Thyroid gland (tissue), 4 donors: ENCODE data around the gene DCHS1. TPM values are rescaled to one million over a fixed set of nuclear protein-coding genes. Genes with fewer than 3 reads are reported as not detected.

Experiments
- DNase-seq, 2 donors: peaks; one replicate each; pipeline ENCODE4 v3.0.0-alpha.2; 2019
- H3K27ac ChIP-seq, 3 donors: fragments of 200-600 bp; sonication (generic); 1 replicate in 2 of 3; 2 replicates in 1 of 3; pipeline ENCODE4 v1.5.1; 2016 to 2019; ENCODE audit warnings: mild to moderate bottlenecking in 1 of 3, moderate library complexity in 1 of 3
- H3K27me3 ChIP-seq: fragments of 200-600 bp; sonication (generic); one replicate; pipeline ENCODE4 v1.5.1; 2019
- H3K36me3 ChIP-seq, 2 donors: fragments of 200-600 bp; sonication (generic); one replicate each; pipeline ENCODE4 v1.5.1; 2016 to 2019
- H3K4me1 ChIP-seq, 2 donors: fragments of 200-600 bp; sonication (generic); one replicate each; pipeline ENCODE4 v1.5.1; 2017 to 2019
- H3K4me3 ChIP-seq, 3 donors: fragments of 200-600 bp; sonication (generic); replicated peaks in 1 of 3; 1 replicate in 2 of 3; 2 replicates in 1 of 3; pipeline ENCODE4 v1.5.1; 2016; ENCODE audit warnings: mild to moderate bottlenecking in 1 of 3
- H3K9me3 ChIP-seq: fragments of 200-600 bp; sonication (generic); one replicate; pipeline ENCODE4 v1.5.1; 2017
- CTCF ChIP-seq, 6 experiments: fragments of 200-600 bp in 3 of 6; fragments of 450-650 bp in 3 of 6; sonication (generic) in 3 of 6; IDR thresholded peaks; one replicate each; pipeline ENCODE4 v1.5.1; 2016 to 2019; ENCODE audit warnings: antibody characterized with exemption in 6 of 6, mild to moderate bottlenecking in 2 of 6, inconsistent platforms in 1 of 6, moderate library complexity in 1 of 6
- POLR2A ChIP-seq, 2 donors: fragments of 450-650 bp; IDR thresholded peaks; one replicate each; pipeline ENCODE4 v1.6.1; 2017; ENCODE audit warnings: antibody characterized with exemption in 2 of 2, mild to moderate bottlenecking in 2 of 2, moderate library complexity in 1 of 2
- whole genome bisulfite sequencing, 2 donors: methylation state at CpG; one replicate each; pipeline ENCODE4 v1.1.5; 2017; 5-methylcytosine and 5-hydroxymethylcytosine counted together
- intact Hi-C: fragments of 100-400 bp; cut with DNase I; formaldehyde crosslinking; loops from one replicate; pipeline ENCODE4 v1.15.1; 2023
- total RNA-seq, 4 donors: library from RNA; depleted of rRNA; stranded (reverse); fragments of >200 nt; gene quantifications; one replicate each; pipeline ENCODE4 v1.2.3, GENCODE V29; 2016

Gene DCHS1
- total RNA-seq, 4 donors from 2014 or later, result 5.6 to 14.4 (median 9.6) TPM

DNA sequence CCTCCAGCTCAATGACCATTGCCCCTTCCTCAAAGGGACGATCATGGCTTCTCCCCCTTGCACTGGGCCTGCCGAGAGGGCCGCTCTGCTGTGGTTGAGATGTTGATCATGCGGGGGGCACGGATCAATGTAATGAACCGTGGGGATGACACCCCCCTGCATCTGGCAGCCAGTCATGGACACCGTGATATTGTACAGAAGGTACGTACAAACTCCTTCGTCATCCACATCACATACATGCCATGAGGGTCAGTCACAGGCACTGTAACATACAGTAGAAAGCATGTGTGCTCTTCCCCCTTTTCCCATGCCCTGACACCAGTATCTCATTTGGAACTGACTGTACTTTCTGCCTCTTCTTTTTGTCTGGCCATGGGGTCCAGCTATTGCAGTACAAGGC is 47.6 kb downstream of the DCHS1 start:
- Histone ChIP-seq H3K4me1 (peaks cover 30 to 43% of the 10 kb centered on the region in 2 donors), H3K27ac (peak overlapping the region in 1 of 3 donors; percentile 88), H3K4me3 (no peak overlapping the region), H3K27me3 (no peaks in the 10 kb centered on the region), H3K36me3 (peaks cover 32 to 35% of the 10 kb centered on the region in 2 donors), H3K9me3 (no peaks in the 10 kb centered on the region)
- no peak for DNase-seq
- TF ChIP-seq CTCF (IDR thresholded peaks at IDR 0.05), result no peak
- 89 to 94% methylated on average over 9 of the region's 9 CpGs for WGBS, 2 donors
- intact Hi-C loops, result no loop called here

DNA sequence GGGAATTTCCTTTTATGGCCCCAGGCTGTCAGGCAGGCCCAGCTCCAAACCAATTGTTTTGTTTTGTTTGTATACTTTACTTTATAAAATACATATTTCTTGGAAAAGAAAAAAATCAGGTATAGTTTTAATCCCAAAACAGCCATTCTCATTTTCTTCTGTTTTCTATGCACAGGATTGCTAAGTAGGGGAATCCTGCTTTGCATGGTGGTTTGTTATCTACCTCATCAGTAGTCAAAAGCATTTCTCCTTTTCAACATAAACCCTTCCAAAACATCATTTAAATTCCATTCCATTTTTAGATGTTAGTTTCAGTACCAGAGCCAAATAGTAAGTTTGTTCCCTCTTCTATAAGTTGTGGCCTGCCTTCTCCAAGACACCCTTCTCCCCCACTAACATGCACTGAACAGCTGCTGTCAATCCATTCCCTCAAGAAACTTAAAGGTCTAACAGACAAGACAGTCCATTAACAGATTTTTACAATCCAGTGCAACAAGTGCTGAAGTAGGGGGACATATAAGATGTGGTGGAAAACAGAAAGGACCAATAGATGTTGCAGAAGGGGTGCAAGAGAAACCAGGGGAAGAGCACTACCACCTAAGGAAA is 48.3 kb downstream of the DCHS1 start:
- intact Hi-C loops, result no loop called here
- TF ChIP-seq POLR2A (IDR thresholded peaks at IDR 0.05) (no peak), CTCF (IDR thresholded peaks at IDR 0.05) (no peak)
- DNase-seq, result no peak
- Histone ChIP-seq H3K36me3 (peaks cover 32 to 35% of the 10 kb centered on the region in 2 donors), H3K27ac (peak overlapping the region; percentile 88 to 95 (median 88)), H3K4me1 (peaks cover 30 to 45% of the 10 kb centered on the region in 2 donors), H3K9me3 (no peaks in the 10 kb centered on the region), H3K4me3 (no peak overlapping the region), H3K27me3 (no peaks in the 10 kb centered on the region)

DNA sequence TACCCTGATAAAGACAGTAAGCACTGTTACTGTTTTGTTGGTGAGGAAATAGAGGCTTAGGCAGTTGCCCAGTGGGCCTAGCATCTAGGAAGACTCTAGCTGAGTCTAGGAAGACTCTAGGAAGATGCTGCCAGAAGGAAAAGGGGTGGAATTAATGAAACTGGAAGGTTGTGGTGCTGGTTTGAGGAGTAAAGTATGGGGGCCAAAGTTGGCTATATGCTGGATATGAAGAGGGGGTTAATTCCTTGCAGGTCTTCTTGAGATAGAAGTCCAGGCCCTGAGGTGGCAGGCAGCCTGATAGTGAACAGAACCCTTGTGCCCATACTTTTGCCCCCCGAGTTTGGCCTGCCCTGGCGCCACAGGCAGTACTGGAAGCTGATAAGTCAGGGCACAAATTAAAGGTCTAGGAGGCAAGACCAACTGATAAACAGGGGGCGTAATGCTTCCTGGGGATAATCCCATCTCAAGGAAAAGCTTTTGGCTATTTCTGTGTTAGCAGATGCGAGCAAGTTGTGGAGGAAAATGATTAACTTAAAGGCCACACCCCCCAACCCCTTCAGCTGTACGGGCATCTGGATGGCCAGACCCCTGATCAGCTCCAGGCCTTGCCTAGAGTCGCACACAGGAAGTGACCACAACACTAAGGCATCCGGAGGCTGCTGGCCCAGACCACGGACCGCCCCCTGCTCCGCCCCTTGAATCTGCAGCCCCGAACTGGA is 49.0 kb downstream of the DCHS1 start:
- peak; percentile 89 to 91 for DNase-seq
- intact Hi-C loops, result no loop called here
- peak overlapping the region; percentile 88 to 95 (median 88) for H3K27ac ChIP-seq
- peaks cover 32 to 35% of the 10 kb centered on the region in 2 donors for H3K36me3 ChIP-seq
- WGBS, 2 donors, result 27 to 43% methylated on average over 11 of the region's 11 CpGs
- no peak overlapping the region for H3K4me3 ChIP-seq
- peaks cover 37 to 52% of the 10 kb centered on the region in 2 donors for H3K4me1 ChIP-seq
- no peaks in the 10 kb centered on the region for H3K9me3 ChIP-seq
- no peaks in the 10 kb centered on the region for H3K27me3 ChIP-seq
- no peak for TF ChIP-seq CTCF (IDR thresholded peaks at IDR 0.05)
- TF ChIP-seq POLR2A (IDR thresholded peaks at IDR 0.05), result peak in 1 of 2 donors; percentile 73

DNA sequence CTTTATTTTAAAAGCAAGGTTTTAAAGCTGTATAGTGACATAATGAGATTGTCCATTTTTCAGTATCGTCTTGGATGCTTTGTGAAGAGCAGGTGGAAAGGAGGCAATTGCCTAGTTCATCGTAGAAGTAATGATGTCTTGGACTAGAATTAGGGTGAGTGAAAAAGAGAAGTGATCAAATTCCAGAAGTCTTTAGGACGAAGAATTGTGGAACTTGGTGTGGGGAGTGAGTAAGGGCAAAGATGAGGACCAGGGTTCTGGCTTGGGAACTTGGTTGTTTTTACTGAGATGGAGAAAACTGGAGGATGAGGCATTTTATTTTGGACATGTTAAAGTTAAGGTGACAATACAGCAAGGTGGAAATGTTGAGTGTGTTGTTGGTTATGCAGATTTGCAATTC is 50.8 kb downstream of the DCHS1 start:
- H3K27me3 ChIP-seq, result no peaks in the 10 kb centered on the region
- H3K27ac ChIP-seq, result peak overlapping the region; percentile 85 to 92 (median 91)
- intact Hi-C loops, result loop anchor here (5.0 kb wide), 1 partner anchor 78 kb away; the partner anchor contains the start of gene MRPL17
- no peaks in the 10 kb centered on the region for H3K9me3 ChIP-seq
- no peak for DNase-seq
- H3K4me1 ChIP-seq, result peaks cover 32 to 47% of the 10 kb centered on the region in 2 donors
- peak overlapping the region in 2 of 3 donors; percentile 89 to 91 for H3K4me3 ChIP-seq
- no peak for TF ChIP-seq POLR2A (IDR thresholded peaks at IDR 0.05)
- no peak for TF ChIP-seq CTCF (IDR thresholded peaks at IDR 0.05)
- peaks cover 36 to 38% of the 10 kb centered on the region in 2 donors for H3K36me3 ChIP-seq
- 28 to 33% methylated on average over 3 of the region's 3 CpGs for WGBS, 2 donors
